Stimulated activated CD4-positive, alpha-beta T cell treated with anti-CD3 and anti-CD28 coated beads, Interleukin-12 subunit alpha, Interleukin-12 subunit beta, amount 100 ng/mL, for 24 hours (primary cell): ENCODE results near the gene STAT4.
A peak's percentile ranks its signal among the peaks of the same experiment; 100 is the strongest.

Source experiments
- DNase-seq, 2 experiments: peaks; one replicate each; pipeline ENCODE4 v3.0.0-alpha.2; 2020; ENCODE audit warnings: low read depth in 2 of 2

Gene STAT4

DNA sequence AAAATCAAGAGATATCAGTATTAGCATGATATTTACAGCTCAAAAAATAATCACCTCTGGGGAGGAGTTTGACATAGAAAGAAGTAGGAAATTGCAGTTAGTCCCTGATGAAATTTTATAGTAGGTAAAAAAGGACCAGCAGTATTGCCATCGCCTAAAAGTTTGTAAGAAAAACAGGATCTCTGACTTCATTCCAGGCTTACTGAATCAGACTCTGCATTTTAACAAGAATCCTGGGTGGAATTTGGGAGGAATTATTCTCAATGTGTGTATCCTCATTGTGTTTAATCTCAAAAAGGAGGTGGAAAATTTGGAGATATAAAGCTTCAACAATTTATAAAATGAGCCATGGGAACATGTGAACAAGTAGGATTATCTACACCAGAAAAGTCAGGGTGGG is 105.7 kb downstream of the STAT4 start:
- no peak for DNase-seq

DNA sequence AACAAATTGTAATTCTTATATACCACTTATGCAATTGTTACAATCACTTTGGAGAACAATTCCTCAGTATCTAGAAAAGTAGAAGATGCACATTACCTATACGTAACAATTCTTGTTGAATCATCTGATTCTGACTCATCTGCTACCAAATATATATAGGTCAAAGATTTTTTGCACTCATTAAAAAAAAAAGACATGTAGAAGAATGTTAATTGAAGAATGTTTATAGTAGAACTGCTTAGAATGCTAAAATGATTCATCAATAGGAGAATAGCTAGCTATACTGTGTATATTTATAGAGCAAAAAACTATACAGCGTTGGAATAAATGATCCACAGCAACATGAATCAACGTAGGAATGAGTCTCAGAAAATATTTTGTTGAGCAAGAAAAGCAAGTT is 107.4 kb downstream of the STAT4 start:
- DNase-seq, result no peak

DNA sequence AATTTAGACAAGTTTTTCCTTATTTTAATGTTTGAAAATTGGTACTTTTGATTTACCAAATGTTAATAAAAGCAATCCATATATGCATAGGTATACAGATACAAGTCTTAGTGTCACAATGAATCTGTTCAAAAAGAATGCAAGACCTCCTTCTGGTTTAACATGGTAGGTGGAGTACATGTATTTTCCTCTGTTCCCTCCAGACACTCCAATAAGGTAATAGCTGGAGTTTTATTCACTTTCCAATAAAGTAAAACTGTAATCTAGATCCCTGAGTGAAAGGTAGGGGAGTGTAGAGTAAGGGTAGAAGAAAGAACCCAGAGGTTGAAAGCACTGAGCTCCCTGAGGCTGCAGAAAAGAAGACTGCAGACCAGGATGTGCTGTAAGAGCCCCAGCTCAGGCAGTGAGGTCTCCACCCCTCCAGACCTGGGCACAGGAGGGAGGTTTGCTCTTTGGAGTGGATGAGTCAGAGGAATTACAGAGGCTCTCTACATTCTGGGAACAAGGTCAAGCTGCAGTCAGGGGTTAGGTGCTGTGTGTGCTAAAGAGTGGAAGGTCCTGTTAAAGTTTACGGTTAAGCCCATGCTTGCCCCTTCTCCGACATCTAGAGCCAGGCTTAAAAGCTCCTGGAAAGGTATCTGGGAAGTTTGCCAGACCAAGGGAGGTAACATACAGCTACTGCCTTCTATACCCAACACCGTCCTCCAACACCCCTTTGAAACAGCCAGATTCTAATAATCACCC is 109.2 kb downstream of the STAT4 start:
- no peak for DNase-seq

- DNase-seq, result no peak
Measured at GRCh38 chr2:191039616-191040015, 111.2 kb downstream of the STAT4 start.

DNA sequence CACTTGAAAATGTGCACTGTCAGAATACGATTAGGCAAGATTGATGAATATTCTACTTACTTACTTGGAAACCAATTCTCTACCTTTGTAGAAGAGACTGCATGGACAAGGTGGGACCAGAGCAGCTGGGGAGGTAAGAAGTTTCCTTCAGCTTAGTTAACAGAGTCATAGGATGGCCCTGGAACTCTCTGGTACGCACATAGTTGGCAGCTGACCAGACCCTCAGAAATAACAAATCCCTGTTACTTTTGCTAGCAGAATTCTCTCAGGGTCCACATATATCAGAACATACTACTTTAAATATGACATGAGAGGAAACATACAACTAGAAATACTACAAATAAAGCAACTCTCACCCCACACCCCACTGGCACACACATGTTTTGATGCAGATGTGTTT is 112.1 kb downstream of the STAT4 start:
- DNase-seq, result no peak

- no peak for DNase-seq
Measured at GRCh38 chr2:191038241-191038725, 112.5 kb downstream of the STAT4 start.

DNA sequence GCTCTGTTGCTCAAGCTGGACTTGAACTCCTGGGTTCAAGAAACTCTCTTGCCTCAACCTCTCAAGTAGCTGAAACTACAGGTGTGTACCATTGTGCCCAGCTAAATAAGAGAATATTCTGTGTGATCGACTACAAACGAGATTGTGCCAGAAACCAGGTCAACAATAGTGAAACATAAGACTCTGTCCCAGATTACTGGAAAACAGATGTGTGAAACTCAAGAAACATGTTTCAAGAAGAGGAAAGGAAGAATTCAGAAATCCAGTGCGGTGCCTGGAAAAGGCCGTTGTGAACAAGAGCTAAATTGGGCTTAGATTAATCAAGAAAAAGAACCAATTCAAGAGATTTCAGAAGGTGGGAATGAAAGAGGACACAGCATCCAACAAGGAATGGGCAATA is 113.4 kb downstream of the STAT4 start:
- no peak for DNase-seq

DNA sequence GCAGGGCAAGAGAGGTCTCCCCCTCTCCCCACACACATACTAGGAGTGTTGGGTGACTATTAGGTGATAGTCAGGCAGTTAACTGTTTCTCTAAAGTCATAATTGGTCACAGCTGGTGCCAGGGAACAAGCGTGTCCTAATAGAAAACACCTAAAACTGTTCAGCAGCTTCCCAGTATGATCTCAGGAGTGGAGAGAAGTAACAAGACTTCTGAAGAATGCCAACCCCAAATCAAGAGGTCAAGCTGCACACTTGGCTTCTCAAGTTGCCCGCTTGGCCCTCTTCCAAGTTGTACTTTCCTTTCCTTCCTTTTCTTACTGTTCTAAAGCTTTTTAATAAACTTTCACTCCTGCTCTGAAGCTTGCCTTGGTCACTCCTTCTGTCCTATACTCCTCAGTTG is 114.4 kb downstream of the STAT4 start:
- no peak for DNase-seq

- DNase-seq, result no peak
Measured at GRCh38 chr2:191032588-191033429, 118.0 kb downstream of the STAT4 start.

DNA sequence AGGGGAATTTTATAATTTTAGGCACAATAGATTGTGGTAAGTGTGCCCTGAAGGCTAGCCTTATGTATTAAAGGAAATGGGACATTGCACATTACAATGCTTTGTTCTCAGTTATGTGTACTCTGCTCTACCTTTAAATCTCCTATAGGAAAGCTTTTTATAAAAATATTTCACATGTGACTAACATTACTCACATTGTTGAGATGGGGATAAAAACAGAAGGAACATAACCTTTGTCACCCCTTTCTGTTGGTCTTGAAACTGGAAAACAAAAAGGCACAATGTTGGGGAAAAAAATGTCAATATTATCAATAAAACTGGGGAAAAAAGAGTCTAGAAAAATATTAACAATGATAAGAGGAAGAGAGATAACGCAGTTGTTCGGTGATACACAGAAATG is 119.5 kb downstream of the STAT4 start:
- no peak for DNase-seq

GRCh38 chr2:191030521-191031154 is 120.2 kb downstream of the STAT4 start:
- no peak for DNase-seq

DNA sequence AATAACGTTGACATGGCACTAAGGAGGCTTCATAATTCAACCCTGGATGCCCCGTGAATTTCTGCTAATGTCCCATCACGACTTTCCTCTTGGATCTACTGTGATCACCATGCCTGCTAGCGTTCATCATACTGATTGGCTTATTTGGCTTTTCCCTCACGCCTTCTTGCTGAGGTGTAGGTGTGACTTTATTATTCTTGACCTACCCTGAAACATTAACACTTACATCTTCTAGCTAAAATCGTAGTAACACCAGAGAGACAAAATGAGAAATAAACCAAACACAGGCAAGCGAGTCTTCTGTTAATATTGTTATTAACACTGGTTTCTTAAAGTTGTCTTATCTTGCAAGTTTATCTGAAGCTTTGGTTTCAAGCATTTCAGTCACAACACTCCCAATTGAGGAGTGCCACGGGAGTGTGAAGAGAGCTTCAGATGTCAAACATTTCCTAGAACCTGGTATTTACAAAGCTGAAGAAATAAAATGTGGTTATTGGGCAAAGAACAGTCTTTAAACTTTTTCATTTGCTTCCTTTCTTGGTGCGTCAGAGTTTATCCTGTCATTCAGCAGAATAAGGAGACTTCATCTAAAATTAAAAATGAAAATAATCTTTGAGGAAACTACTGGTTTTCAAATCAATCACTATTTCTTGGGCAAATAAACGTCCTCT is 121.4 kb downstream of the STAT4 start:
- DNase-seq, result no peak

DNA sequence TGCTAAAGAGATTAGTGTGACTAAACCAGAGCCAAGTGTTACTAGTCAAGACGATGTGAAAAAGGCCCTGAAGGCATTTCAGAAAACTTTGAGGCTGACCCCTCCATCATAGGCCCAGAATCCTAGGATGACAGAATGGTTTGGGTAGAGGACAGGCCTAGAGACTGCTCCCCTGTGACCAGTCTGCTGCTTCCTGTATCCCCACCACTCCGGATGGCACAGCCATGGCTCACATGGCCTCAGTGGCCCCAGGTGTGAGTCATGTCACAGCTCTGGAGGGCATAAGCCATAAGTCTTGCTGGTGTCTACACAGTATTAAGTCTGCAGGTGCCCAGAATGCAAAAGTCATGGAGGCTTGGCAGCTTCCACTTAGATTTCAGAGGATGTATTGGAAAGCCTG is 124.4 kb downstream of the STAT4 start:
- DNase-seq, result no peak

DNA sequence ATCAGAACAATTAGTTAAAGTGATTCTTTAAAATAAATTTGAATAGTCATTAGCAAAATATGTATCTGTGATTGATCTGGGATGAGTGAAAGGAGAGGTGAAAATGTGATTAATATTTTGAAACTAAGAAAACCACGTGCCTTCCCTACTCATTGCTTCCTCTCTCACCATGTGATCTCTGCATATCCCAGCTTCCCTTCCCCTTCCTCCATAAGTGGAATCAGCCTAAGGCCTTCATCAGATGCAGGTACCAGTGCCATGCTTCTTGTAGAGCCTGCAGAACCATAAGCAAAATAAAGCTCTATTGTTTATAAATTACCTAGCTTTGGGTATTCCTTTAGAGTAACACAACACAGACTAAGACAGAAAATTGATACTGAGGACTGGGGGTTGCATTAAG is 125.7 kb downstream of the STAT4 start:
- DNase-seq, result no peak

GRCh38 chr2:191023235-191023679 is 127.5 kb downstream of the STAT4 start:
- no peak for DNase-seq

DNA sequence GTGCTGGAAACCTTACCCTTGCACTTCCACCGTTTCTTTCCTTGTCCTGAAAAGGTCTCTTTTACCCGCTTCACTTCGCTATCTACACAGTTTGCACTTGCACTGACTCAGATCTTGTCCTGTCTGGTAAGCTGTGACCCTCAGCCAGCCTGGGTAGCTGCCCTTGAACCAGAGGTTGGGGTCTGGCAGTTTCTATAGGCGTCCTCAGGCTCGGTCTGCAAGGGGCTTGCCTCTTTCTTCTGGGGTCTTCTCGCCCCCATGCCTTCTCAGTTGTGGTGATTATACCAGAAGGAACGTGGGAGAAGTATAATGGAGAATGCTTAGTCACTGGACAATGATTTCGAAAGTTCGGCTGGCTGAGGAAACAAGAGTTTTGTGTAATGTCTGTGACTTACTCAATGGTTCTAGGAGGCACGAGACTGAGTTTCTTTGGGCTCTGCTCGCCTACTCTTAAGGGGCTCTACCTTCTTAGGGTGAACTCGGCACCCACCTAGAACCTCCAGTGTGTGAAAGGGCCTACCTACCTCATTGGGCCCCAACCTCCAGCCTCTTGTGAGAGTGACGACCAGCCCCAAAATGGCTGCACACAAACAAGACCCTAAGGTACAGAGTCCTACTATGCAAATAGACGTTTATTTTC is 129.9 kb downstream of the STAT4 start:
- peak in 1 of 2 experiments; percentile 41 for DNase-seq

DNA sequence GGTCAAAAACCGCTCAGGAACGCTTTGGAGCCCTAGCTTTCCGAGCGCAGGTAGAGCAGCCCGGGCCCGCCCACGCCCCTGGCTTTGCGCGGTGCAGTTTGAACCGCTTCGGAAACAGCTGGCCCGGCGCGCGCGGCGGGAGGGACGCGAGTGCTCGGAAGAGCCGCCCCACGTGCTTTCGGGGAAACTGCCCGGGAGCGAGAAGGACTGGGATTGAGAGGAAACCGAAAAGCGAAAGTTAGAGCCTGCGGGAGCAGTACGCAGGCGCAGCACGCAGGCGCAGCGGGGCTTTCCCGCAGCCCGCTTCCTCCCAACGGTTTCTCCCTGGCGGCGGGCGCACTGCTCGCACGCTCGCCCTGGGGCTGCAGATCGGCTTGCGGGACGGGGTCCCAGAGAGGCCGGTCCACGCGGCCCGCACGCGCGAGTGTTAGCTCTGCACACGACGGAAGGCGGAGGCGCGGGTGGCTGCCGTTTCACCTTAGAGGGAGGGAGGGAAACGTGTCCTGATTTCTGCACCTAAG is 130.5 kb downstream of the STAT4 start:
- DNase-seq, result peak; percentile 89 to 92

- no peak for DNase-seq
Measured at GRCh38 chr2:191019376-191019775, 131.4 kb downstream of the STAT4 start.

GRCh38 chr2:191018643-191019119 is 132.1 kb downstream of the STAT4 start:
- no peak for DNase-seq

DNA sequence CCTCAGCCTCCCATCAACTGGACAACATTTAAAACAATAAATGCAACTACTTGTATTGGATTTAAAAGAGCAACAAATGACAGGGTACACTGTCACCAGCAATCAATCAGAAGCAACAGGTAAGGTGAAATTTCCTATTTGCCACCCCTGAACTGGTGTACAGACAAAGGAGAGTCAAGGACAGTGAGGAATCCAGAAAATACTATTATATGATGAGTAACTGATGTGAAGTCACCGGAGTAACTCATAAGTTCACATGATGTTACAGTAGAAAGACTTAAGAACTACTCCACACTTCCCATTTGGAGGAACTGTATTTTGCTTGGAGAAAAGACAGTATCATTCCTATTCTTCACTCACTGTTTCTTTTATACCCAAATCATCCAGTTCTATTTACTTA is 132.7 kb downstream of the STAT4 start:
- no peak for DNase-seq

- DNase-seq, result no peak
Measured at GRCh38 chr2:191015831-191016230, 135.0 kb downstream of the STAT4 start.
